ENCODE data around the gene PPM1L.

PPM1L gene

DNA sequence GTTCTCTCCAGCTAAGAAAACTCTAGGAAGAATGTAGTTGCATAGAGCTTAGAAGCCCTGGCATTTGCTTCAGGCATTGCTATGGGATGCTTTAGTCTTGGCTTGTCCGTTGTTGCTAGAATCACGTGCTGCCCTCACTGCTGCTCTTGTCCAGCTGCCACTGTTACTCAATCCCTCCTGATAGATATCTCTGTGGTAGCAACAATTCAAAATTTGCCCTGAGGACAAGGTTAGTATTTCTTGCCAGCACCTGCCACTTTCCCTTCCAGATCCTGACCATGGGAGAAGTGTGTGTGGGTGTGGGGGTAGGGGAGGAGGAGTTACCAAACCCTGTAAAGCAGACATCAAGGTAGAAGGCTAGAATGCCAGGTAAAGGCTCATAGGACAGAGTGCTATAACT, 113.8 kb downstream of the PPM1L start:
- Histone ChIP-seq H4K20me1 (ENCODE audit: insufficient read depth, low read length) (no peaks in the 10 kb centered on the region), H3K36me3 (ENCODE audit: insufficient read depth, low read length) (no peaks in the 10 kb centered on the region), H2AFZ (ENCODE audit: low read depth, low read length) (no peak overlapping the region), H3K27me3 (ENCODE audit: insufficient read depth, low read length, poor library complexity) (no peaks in the 10 kb centered on the region), H3K79me2 (ENCODE audit: insufficient read depth, low read length) (no peaks in the 10 kb centered on the region), H3K27ac (ENCODE audit: low read length) (no peak overlapping the region), H3K4me3 (ENCODE audit: low read depth in 1 of 2, low read length in 2 of 2) (no peak overlapping the region), H3K4me2 (ENCODE audit: insufficient read depth, low read length) (no peak overlapping the region), H3K9me3 (ENCODE audit: insufficient read depth, low read length, severe bottlenecking) (no peaks in the 10 kb centered on the region), H3K4me1 (ENCODE audit: insufficient read depth, low read length) (no peaks in the 10 kb centered on the region), H3K9ac (ENCODE audit: low read depth, low read length) (no peak overlapping the region)
- ATAC-seq (ENCODE audit: insufficient read depth, low read depth) (no peak), DNase-seq (no peak)
- no peak for TF ChIP-seq EZH2 (IDR thresholded peaks at IDR 0.05; ENCODE audit: borderline replicate concordance, low read depth, low read length, severe bottlenecking)
- TF ChIP-seq, protein P1, sequence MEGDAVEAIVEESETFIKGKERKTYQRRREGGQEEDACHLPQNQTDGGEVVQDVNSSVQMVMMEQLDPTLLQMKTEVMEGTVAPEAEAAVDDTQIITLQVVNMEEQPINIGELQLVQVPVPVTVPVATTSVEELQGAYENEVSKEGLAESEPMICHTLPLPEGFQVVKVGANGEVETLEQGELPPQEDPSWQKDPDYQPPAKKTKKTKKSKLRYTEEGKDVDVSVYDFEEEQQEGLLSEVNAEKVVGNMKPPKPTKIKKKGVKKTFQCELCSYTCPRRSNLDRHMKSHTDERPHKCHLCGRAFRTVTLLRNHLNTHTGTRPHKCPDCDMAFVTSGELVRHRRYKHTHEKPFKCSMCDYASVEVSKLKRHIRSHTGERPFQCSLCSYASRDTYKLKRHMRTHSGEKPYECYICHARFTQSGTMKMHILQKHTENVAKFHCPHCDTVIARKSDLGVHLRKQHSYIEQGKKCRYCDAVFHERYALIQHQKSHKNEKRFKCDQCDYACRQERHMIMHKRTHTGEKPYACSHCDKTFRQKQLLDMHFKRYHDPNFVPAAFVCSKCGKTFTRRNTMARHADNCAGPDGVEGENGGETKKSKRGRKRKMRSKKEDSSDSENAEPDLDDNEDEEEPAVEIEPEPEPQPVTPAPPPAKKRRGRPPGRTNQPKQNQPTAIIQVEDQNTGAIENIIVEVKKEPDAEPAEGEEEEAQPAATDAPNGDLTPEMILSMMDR (IDR thresholded peaks at IDR 0.05; ENCODE audit: borderline replicate concordance, extremely low read depth, low read length, poor library complexity, severe bottlenecking): no peak

DNA sequence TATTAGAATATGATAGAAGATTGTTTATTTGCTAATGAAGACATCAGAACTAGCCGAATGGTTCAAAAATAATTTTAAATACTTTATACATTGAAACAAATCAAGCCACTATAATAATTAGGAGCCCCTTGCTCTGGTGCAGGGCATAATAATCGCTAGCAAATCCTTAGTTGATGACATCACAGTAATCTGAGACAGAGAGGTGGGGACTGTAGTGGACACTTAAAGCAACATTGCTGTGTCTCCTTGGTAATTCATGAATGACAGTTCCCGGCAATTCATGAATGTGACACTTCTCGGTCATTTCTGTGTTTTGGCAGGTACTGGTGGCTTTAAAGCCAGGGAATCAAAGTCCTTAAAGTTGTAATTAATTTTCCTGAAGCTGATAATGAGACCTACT, 114.3 kb downstream of the PPM1L start:
- Histone ChIP-seq H3K4me2 (ENCODE audit: insufficient read depth, low read length) (no peak overlapping the region), H4K20me1 (ENCODE audit: insufficient read depth, low read length) (no peaks in the 10 kb centered on the region), H3K79me2 (ENCODE audit: insufficient read depth, low read length) (no peaks in the 10 kb centered on the region), H3K4me3 (ENCODE audit: low read depth in 1 of 2, low read length in 2 of 2) (no peak overlapping the region), H3K27ac (ENCODE audit: low read length) (no peak overlapping the region), H3K9me3 (ENCODE audit: insufficient read depth, low read length, severe bottlenecking) (no peaks in the 10 kb centered on the region), H3K4me1 (ENCODE audit: insufficient read depth, low read length) (no peaks in the 10 kb centered on the region), H2AFZ (ENCODE audit: low read depth, low read length) (no peak overlapping the region), H3K9ac (ENCODE audit: low read depth, low read length) (no peak overlapping the region), H3K36me3 (ENCODE audit: insufficient read depth, low read length) (no peaks in the 10 kb centered on the region), H3K27me3 (ENCODE audit: insufficient read depth, low read length, poor library complexity) (no peaks in the 10 kb centered on the region)
- DNase-seq (no peak), ATAC-seq (ENCODE audit: insufficient read depth, low read depth) (no peak)
- TF ChIP-seq, protein P1 (IDR thresholded peaks at IDR 0.05; ENCODE audit: borderline replicate concordance, extremely low read depth, low read length, poor library complexity, severe bottlenecking): no peak
- no peak for TF ChIP-seq EZH2 (IDR thresholded peaks at IDR 0.05; ENCODE audit: borderline replicate concordance, low read depth, low read length, severe bottlenecking)

DNA sequence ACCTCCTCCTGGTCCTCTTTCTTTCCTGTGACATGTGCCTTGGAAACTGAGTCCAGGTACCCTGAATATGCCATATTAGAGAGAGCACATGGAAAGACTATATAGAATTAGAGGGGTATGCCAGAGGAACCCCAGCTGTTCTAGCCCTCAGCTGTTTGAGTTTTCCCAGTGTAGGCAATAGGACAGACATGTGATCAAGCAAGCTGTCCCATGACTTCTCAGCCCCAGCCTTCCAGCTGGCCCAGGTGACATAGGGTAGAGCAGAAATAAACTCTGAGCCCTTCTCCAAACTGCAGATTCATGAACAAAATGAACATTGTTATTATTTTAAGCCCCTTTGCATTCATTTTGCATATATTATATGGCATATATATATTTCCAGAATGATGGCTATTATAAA, 118.7 kb downstream of the PPM1L start:
- H4K20me1 ChIP-seq (ENCODE audit: insufficient read depth, low read length): no peaks in the 10 kb centered on the region
- no peaks in the 10 kb centered on the region for H3K9me3 ChIP-seq (ENCODE audit: insufficient read depth, low read length, severe bottlenecking)
- H3K79me2 ChIP-seq (ENCODE audit: insufficient read depth, low read length): no peaks in the 10 kb centered on the region
- no peak overlapping the region for H3K9ac ChIP-seq (ENCODE audit: low read depth, low read length)
- TF ChIP-seq, protein P1 (IDR thresholded peaks at IDR 0.05; ENCODE audit: borderline replicate concordance, extremely low read depth, low read length, poor library complexity, severe bottlenecking): no peak
- no peak for TF ChIP-seq EZH2 (IDR thresholded peaks at IDR 0.05; ENCODE audit: borderline replicate concordance, low read depth, low read length, severe bottlenecking)
- H3K27ac ChIP-seq (ENCODE audit: low read length): no peak overlapping the region
- H3K36me3 ChIP-seq (ENCODE audit: insufficient read depth, low read length): no peaks in the 10 kb centered on the region
- H3K4me2 ChIP-seq (ENCODE audit: insufficient read depth, low read length): no peak overlapping the region
- no peak overlapping the region for H3K4me3 ChIP-seq (ENCODE audit: low read depth in 1 of 2, low read length in 2 of 2)
- no peaks in the 10 kb centered on the region for H3K27me3 ChIP-seq (ENCODE audit: insufficient read depth, low read length, poor library complexity)
- no peak for ATAC-seq (ENCODE audit: insufficient read depth, low read depth)
- no peaks in the 10 kb centered on the region for H3K4me1 ChIP-seq (ENCODE audit: insufficient read depth, low read length)
- DNase-seq: no peak
- H2AFZ ChIP-seq (ENCODE audit: low read depth, low read length): no peak overlapping the region

DNA sequence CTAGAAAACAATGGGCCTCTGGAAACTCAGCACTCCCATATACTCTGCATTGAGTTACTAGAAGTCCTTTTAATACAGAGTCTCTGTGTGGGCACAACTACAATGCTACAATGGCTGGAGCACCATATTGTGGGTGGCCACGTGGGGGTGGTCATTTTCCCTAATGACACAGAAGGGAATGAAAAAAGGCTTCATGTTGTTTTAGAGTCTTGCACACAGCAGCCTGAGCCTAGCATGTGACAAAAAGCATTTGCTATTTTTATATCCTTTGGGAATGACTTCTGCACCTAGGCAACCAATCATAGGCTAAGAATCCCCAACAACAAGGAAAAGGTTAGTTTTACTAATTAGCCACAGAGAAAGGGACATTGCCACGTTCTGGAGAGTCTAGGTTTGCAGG, 120.6 kb downstream of the PPM1L start:
- Histone ChIP-seq H3K4me1 (ENCODE audit: insufficient read depth, low read length) (no peaks in the 10 kb centered on the region), H3K36me3 (ENCODE audit: insufficient read depth, low read length) (no peaks in the 10 kb centered on the region), H2AFZ (ENCODE audit: low read depth, low read length) (no peak overlapping the region), H3K27me3 (ENCODE audit: insufficient read depth, low read length, poor library complexity) (no peaks in the 10 kb centered on the region), H3K9ac (ENCODE audit: low read depth, low read length) (no peak overlapping the region), H3K4me3 (ENCODE audit: low read depth in 1 of 2, low read length in 2 of 2) (no peak overlapping the region), H3K27ac (ENCODE audit: low read length) (no peak overlapping the region), H3K79me2 (ENCODE audit: insufficient read depth, low read length) (no peaks in the 10 kb centered on the region), H3K9me3 (ENCODE audit: insufficient read depth, low read length, severe bottlenecking) (no peaks in the 10 kb centered on the region), H4K20me1 (ENCODE audit: insufficient read depth, low read length) (no peaks in the 10 kb centered on the region), H3K4me2 (ENCODE audit: insufficient read depth, low read length) (no peak overlapping the region)
- ATAC-seq (ENCODE audit: insufficient read depth, low read depth) (no peak), DNase-seq (no peak)
- TF ChIP-seq, protein P1 (IDR thresholded peaks at IDR 0.05; ENCODE audit: borderline replicate concordance, extremely low read depth, low read length, poor library complexity, severe bottlenecking): no peak
- TF ChIP-seq EZH2 (IDR thresholded peaks at IDR 0.05; ENCODE audit: borderline replicate concordance, low read depth, low read length, severe bottlenecking): no peak
